ENCODE data around the gene PPME1.
"Not testable (repeated sequence)": the region's sequence is repeated elsewhere in the genome, so short reads cannot be mapped to it uniquely, and the experiment has no call there.

The PPME1 gene, protein sequence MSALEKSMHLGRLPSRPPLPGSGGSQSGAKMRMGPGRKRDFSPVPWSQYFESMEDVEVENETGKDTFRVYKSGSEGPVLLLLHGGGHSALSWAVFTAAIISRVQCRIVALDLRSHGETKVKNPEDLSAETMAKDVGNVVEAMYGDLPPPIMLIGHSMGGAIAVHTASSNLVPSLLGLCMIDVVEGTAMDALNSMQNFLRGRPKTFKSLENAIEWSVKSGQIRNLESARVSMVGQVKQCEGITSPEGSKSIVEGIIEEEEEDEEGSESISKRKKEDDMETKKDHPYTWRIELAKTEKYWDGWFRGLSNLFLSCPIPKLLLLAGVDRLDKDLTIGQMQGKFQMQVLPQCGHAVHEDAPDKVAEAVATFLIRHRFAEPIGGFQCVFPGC

DNA sequence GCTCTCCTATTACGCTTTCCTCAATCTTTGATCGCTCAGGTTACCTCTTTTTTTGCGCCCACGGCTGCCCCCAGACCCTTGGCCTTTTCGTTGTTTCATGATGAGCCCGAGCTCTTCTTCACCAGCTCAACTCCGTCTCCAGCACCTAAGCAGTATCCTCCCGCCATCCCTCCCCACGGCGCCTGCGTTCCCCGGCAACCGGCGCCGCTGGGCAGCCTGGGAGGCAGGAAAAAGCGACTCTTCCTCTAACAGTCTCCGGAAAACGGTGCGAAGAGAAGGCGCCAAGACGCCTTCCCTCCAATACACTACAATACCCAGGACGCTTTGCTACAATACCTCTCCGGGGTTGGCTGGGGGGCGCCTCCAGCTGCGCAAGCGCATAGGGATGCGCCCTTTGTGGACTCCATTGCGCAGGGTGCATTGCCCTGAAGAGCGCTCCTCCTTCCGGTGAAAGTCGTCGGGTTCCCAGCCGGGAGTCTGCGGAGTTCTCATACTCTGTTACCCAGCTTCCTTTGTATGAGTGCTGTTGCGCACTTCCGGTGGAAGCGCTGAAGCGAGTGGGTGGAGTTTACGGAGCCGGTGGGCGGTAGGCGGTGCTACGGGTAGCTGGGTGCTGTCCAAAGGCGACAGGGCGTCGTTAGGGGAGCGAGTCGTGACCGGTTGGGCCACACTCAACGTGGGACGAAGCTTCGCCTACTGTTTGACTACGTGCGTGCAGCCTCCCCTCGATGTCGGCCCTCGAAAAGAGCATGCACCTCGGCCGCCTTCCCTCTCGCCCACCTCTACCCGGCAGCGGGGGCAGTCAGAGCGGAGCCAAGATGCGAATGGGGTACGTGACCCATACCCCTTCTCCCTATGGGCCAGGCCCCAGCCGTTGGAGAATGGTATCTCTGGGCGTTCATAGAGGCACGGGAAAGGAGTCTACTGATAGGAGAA, at the start of gene PPME1, which contains the start of gene C2CD3:
TSS of gene PPME1 (plus strand) at position 596 of the 936 bp plus-strand sequence. CDS start at position 729, 133 bp downstream.
TSS of gene C2CD3 (minus strand) at position 309 of the 936 bp plus-strand sequence. CDS start at position 99, 210 bp downstream.
- peak within 1 kb of the TSS; percentile 88 for H3K27ac ChIP-seq
- TF ChIP-seq ZFX (IDR thresholded peaks at IDR 0.05; ENCODE audit: borderline replicate concordance), result no peak
- TF ChIP-seq, protein P1, sequence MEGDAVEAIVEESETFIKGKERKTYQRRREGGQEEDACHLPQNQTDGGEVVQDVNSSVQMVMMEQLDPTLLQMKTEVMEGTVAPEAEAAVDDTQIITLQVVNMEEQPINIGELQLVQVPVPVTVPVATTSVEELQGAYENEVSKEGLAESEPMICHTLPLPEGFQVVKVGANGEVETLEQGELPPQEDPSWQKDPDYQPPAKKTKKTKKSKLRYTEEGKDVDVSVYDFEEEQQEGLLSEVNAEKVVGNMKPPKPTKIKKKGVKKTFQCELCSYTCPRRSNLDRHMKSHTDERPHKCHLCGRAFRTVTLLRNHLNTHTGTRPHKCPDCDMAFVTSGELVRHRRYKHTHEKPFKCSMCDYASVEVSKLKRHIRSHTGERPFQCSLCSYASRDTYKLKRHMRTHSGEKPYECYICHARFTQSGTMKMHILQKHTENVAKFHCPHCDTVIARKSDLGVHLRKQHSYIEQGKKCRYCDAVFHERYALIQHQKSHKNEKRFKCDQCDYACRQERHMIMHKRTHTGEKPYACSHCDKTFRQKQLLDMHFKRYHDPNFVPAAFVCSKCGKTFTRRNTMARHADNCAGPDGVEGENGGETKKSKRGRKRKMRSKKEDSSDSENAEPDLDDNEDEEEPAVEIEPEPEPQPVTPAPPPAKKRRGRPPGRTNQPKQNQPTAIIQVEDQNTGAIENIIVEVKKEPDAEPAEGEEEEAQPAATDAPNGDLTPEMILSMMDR (IDR thresholded peaks at IDR 0.05), result peak; percentile 41

DNA sequence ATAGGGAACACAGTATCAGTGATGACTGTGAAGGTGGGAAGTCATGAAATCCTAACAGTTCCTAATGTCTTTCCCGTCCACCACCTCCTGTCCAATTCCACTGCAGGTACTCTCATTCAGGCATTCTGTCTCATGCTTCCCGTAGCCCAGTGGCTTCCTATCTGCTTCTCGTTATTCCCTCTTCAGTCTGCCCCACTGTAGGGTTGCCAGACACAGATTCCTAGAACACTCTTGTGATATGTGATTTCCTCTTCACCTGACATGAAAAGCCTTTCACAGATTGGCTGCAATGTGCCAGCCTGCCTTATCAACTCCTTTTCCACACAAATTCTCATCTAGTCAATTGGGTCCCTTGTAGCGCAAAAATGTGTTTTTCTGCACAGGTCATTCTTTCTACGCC, 49.3 kb upstream of the PPME1 start:
- TF ChIP-seq, protein P1 (IDR thresholded peaks at IDR 0.05), result no peak
- H3K27ac ChIP-seq, result no peak overlapping the region

DNA sequence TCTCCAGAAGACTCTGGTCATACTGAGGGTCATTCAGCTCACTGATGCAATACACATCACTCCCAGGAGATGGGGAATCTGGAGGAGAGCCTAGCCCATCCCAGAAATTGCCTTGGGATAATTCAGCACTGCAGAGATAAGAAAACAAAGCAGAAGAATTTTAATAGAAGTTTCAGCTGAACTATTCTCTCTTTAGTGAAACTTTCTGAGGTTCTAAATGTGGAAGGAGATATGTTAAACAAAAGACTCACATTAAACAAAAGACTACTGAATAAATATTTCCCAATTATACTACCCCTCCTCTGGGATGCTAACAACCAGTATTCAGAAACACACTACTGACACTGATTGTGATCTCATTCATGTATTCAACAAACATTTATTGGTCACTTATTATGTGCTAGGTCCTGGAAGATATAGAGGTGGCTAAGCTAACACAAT, 48.1 kb upstream of the PPME1 start:
- TF ChIP-seq ZFX (IDR thresholded peaks at IDR 0.05; ENCODE audit: borderline replicate concordance), result no peak
- TF ChIP-seq, protein P1 (IDR thresholded peaks at IDR 0.05), result no peak
- no peak overlapping the region for H3K27ac ChIP-seq

DNA sequence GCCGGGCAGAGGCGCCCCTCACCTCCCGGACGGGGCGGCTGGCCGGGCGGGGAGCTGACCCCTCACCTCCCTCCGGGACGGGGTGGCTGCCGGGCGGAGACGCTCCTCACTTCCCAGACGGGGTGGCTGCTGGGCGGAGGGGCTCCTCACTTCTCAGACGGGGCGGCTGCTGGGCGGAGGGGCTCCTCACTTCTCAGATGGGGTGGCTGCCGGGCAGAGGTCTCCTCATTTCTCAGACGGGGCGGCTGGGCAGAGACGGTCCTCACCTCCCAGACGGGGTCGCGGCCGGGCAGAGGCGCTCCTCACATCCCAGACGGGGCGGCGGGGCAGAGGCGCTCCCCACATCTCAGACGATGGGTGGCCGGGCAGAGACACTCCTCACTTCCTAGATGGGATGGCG, 42.0 kb upstream of the PPME1 start:
- H3K27ac ChIP-seq, result not testable (repeated sequence)

DNA sequence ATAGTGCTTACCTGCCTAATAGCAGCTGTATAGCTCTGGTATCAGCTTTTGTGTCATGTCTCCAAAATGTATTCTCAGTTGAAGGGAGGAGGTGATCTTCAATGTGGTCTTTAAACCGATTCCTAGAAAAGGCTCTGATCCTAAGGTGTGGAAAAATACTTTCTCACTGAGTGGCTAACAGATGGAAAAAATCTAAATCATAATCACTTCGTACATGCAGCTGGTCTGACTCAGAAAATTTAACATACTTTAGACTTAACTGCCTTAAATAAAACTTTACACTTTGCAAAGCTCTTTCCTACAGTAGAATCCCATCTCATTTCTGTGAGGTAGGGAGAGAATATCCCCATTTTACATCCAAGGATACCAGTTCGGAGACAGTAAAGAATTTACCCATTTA, 38.3 kb upstream of the PPME1 start:
- no peak for TF ChIP-seq ZFX (IDR thresholded peaks at IDR 0.05; ENCODE audit: borderline replicate concordance)
- TF ChIP-seq, protein P1 (IDR thresholded peaks at IDR 0.05), result no peak
- H3K27ac ChIP-seq, result no peak overlapping the region

DNA sequence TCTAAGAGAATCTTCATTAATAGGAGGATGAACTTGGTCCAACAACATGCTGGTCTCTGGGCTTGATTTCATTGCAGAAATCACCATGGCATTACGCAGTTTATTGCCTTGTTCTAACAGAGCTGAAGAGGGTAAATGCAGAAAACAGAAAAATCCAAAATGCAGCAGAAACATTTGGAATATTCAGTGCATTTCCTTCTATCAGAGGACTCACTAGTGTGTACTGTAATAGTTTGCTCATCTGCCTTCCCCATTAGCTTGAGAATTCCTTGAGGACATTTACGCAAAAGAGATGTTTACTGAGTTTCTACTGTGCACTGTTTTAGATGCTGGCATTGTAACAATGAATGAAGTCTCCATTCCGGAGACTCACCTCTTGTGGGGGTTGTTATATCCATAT, 37.7 kb upstream of the PPME1 start:
- H3K27ac ChIP-seq, result no peak overlapping the region
- TF ChIP-seq ZFX (IDR thresholded peaks at IDR 0.05; ENCODE audit: borderline replicate concordance), result no peak
- TF ChIP-seq, protein P1 (IDR thresholded peaks at IDR 0.05), result no peak

DNA sequence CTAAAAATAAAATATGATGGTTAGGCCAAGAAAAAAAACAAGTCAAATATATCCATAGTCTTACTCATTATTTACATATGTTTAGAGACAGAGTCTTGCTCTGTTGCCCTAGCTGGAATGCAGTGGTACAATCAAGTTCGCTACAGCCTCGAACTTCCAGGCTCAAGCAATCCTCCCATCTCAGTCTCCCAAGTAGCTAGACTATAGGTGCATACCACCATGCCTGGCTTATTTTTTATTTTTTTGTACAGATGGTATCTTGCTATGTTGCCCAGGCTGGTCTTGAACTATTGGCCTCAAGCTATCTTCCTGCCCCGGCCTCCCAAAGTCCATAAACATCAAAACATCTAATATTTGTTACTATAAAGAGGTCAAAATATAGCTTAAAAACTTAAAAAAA, 36.4 kb upstream of the PPME1 start:
- TF ChIP-seq, protein P1 (IDR thresholded peaks at IDR 0.05), result no peak
- TF ChIP-seq ZFX (IDR thresholded peaks at IDR 0.05; ENCODE audit: borderline replicate concordance), result no peak
- H3K27ac ChIP-seq, result no peak overlapping the region
